Endothelial cell of umbilical vein (primary cell): ENCODE data around the gene ASIP. TPM values are rescaled to one million over a fixed set of nuclear protein-coding genes. Genes with fewer than 3 reads are reported as not detected.

Source experiments
- BruUV-seq: library from RNA; stranded (reverse); fragments of 400-500 nt; replicated peaks from 2 replicates; lab custom pipeline; 2021; lab: Mats Ljungman, UMichigan
- CTCF ChIA-PET: fragments of 300-600, 350-600 bp; sonication (Branson Sonifier 250); formaldehyde crosslinking; loops from one replicate; lab custom pipeline; 2021; ENCODE audit warnings: antibody characterized with exemption, inconsistent platforms; lab: Charles Lee
- POLR2A ChIA-PET: fragments of 300-600, 350-600 bp; sonication (Branson Sonifier 250); formaldehyde crosslinking; loops from one replicate; lab custom pipeline; 2021; ENCODE audit warnings: antibody characterized with exemption, inconsistent platforms; lab: Charles Lee
- DNase-seq: peaks from one replicate; pipeline ENCODE4 v3.0.0-alpha.2; 2011; ENCODE audit warnings: low read depth, low spot score
- FAIRE-seq: peaks from 2 replicates; lab custom pipeline; 2011; peaks lifted over from hg19 to GRCh38; lab: Jason Lieb, UNC
- H2AFZ ChIP-seq: 2 replicates; pipeline ENCODE4 v1.6.0; 2012; ENCODE audit warnings: low read depth, low read length, control low read depth, inconsistent platforms
- H3K27ac ChIP-seq: 2 replicates; pipeline ENCODE4 v1.5.1; 2011; ENCODE audit warnings: low read depth, mild to moderate bottlenecking, control low read depth, low read length, moderate library complexity; ENCODE audit not compliant: insufficient read depth
- H3K27me3 ChIP-seq, 2 experiments: 2 replicates each; pipeline versions ENCODE4 v1.6.0 to v1.6.1; 2011; ENCODE audit warnings: low read length in 2 of 2, mixed read lengths in 1 of 2; ENCODE audit not compliant: control insufficient read depth in 2 of 2, insufficient read depth in 2 of 2
- H3K36me3 ChIP-seq, 2 experiments: 2 replicates in 1 of 2; 3 replicates in 1 of 2; pipeline ENCODE4 v1.5.1; 2011; ENCODE audit warnings: low read length in 2 of 2, mild to moderate bottlenecking in 1 of 2, moderate library complexity in 1 of 2; ENCODE audit not compliant: control insufficient read depth in 2 of 2, insufficient read depth in 2 of 2; ENCODE audit errors: extremely low read depth in 1 of 2
- H3K4me1 ChIP-seq: 3 replicates; pipeline ENCODE4 v1.5.1; 2011; ENCODE audit warnings: mild to moderate bottlenecking, low read length; ENCODE audit not compliant: control insufficient read depth, insufficient read depth; ENCODE audit errors: extremely low read depth
- H3K4me2 ChIP-seq: 2 replicates; pipeline ENCODE4 v1.6.1; 2011; ENCODE audit warnings: low read length, control low read depth, mixed read lengths; ENCODE audit not compliant: insufficient read depth
- H3K4me3 ChIP-seq, 3 experiments: fragments of 200-600 bp in 1 of 3; sonication (generic), shearing (Covaris generic) in 1 of 3; replicated peaks in 1 of 3; 2 replicates each; pipeline ENCODE4 v1.5.1; 2011 to 2016; ENCODE audit warnings: control low read depth in 3 of 3, low read length in 3 of 3, mild to moderate bottlenecking in 2 of 3, inconsistent platforms in 1 of 3, low read depth in 1 of 3, moderate library complexity in 1 of 3; ENCODE audit not compliant: insufficient read depth in 1 of 3
- H3K79me2 ChIP-seq: 2 replicates; pipeline ENCODE4 v1.6.0; 2012; ENCODE audit warnings: low read length, inconsistent platforms; ENCODE audit not compliant: control insufficient read depth, insufficient read depth
- H3K9ac ChIP-seq: replicated peaks from 2 replicates; pipeline ENCODE3; 2011; ENCODE audit warnings: low read length, control low read depth; ENCODE audit not compliant: insufficient read depth; ENCODE audit errors: extremely low read depth
- H3K9me1 ChIP-seq: replicated peaks from 3 replicates; pipeline ENCODE4 v1.6.0; 2011; ENCODE audit warnings: mild to moderate bottlenecking, low read length; ENCODE audit not compliant: control insufficient read depth, insufficient read depth; ENCODE audit errors: extremely low read depth
- H3K9me3 ChIP-seq: replicated peaks from 2 replicates; pipeline ENCODE4 v1.5.1; 2012; ENCODE audit warnings: low read length, inconsistent platforms; ENCODE audit not compliant: control insufficient read depth, insufficient read depth
- H4K20me1 ChIP-seq: replicated peaks from 2 replicates; pipeline ENCODE3; 2011; ENCODE audit warnings: mild to moderate bottlenecking, low read length; ENCODE audit not compliant: control insufficient read depth, insufficient read depth; ENCODE audit errors: extremely low read depth
- CTCF ChIP-seq, 2 donors: IDR thresholded peaks; 1 replicate in 1 of 2; 2 replicates in 1 of 2; pipeline ENCODE4 v1.5.1; 2011; ENCODE audit warnings: low read length in 2 of 2, mild to moderate bottlenecking in 2 of 2, moderate library complexity in 2 of 2, control low read depth in 1 of 2, inconsistent platforms in 1 of 2, low read depth in 1 of 2; ENCODE audit not compliant: insufficient read depth in 1 of 2; ENCODE audit errors: extremely low read depth in 1 of 2
- EZH2 ChIP-seq: IDR thresholded peaks from 2 replicates; pipeline ENCODE4 v1.6.1; 2012; ENCODE audit warnings: borderline replicate concordance, low read depth, mild to moderate bottlenecking, moderate library complexity, low read length, inconsistent platforms; ENCODE audit not compliant: severe bottlenecking
- JUN ChIP-seq: IDR thresholded peaks from 2 replicates; pipeline ENCODE4 v1.6.1; 2011; ENCODE audit warnings: borderline replicate concordance, low read depth; ENCODE audit not compliant: insufficient read length, insufficient read depth
- dilution Hi-C: fragments of 300-500 bp; cut with MboI; formaldehyde crosslinking; loops from one replicate; pipeline ENCODE4 v1.15.0; 2019; ENCODE audit warnings: low sequenced_read_pairs; ENCODE audit not compliant: extremely low pct_ligation_motif_present
- intact Hi-C: fragments of 100-400 bp; cut with micrococcal nuclease; formaldehyde crosslinking; loops from one replicate; pipeline ENCODE4 v1.10.0; 2022
- polyA plus RNA-seq, 4 experiments: library from polyadenylated mRNA; depleted of rRNA in 3 of 4; stranded (reverse) in 3 of 4; unstranded in 1 of 4; fragments of >200 nt; gene quantifications; 2 replicates each; pipeline versions ENCODE4 v1.2.1 to v1.2.3, GENCODE V29; 2011 to 2012; ENCODE audit warnings: missing spikeins in 1 of 4
- total RNA-seq: library from RNA; stranded (reverse); gene quantifications from 2 replicates; pipeline ENCODE4 v1.2.3, GENCODE V29; 2021

ASIP gene
- total and polyA plus RNA-seq, 2 donors (not counting 3 experiments of a cell fraction or from before 2014, with no cell fraction given), result not detected

GRCh38 chr20:34316196-34316814 lies 75.1 kb downstream of the ASIP start:
- Histone ChIP-seq H4K20me1 (no peaks in the 10 kb centered on the region), H3K36me3 (no peaks in the 10 kb centered on the region), H3K4me1 (peaks cover 9% of the 10 kb centered on the region), H3K9ac (no peak overlapping the region), H3K9me1 (no peaks in the 10 kb centered on the region), H3K4me2 (no peak overlapping the region), H3K79me2 (no peaks in the 10 kb centered on the region), H3K4me3 (no peak overlapping the region), H3K9me3 (no peaks in the 10 kb centered on the region), H2AFZ (no peak overlapping the region), H3K27me3 (no peaks in the 10 kb centered on the region), H3K27ac (no peak overlapping the region)
- ChIA-PET POLR2A (no interaction called here), CTCF (interaction anchor here (1.3 kb wide), 1 partner anchor 254 kb away, joined by 3 read pairs; no protein-coding TSS in a partner anchor)
- dilution Hi-C loops, result no loop called here
- no peak for TF ChIP-seq EZH2
- TF ChIP-seq JUN, result no peak
- TF ChIP-seq CTCF (IDR thresholded peaks at IDR 0.05; ENCODE audit: extremely low read depth in 1 of 2, insufficient read depth in 1 of 2, low read depth in 1 of 2, low read length in 2 of 2), result no peak
- no TSS peak for BruUV-seq
- FAIRE-seq (no peak), DNase-seq (no peak)
- intact Hi-C loops, result no loop called here

Other genes with a start within 250 kb of the ASIP start
- gene RALY, start 247.5 kb upstream of the ASIP start, total RNA-seq, result 142 and 158 TPM in 2 replicates
- gene RALY, start 247.5 kb upstream of the ASIP start, polyA plus RNA-seq, result 146 and 172 TPM in 2 replicates
- 99.3 and 102 TPM in 2 replicates for gene EIF2S2, start 129.2 kb upstream of the ASIP start, total RNA-seq
- 34.0 and 38.8 TPM in 2 replicates for gene EIF2S2, start 129.2 kb upstream of the ASIP start, polyA plus RNA-seq
- 94.7 and 101 TPM in 2 replicates for gene AHCY, start 61.9 kb downstream of the ASIP start, total RNA-seq
- gene AHCY, start 61.9 kb downstream of the ASIP start, polyA plus RNA-seq, result 150 and 168 TPM in 2 replicates
- 52.2 and 57.4 TPM in 2 replicates for gene ITCH, start 121.8 kb downstream of the ASIP start, total RNA-seq
- gene ITCH, start 121.8 kb downstream of the ASIP start, polyA plus RNA-seq, result 6.4 and 29.5 TPM in 2 replicates